ENCODE data around the gene EPG5. TPM values are rescaled to one million over a fixed set of nuclear protein-coding genes. Genes with fewer than 3 reads are reported as not detected.

The EPG5 gene
- total RNA-seq, 1 donor from 2014 or later: 23.3 TPM

GRCh38 chr18:45835057-45835636 is 132.0 kb downstream of the EPG5 start:
- no peaks in the 10 kb centered on the region for H3K9me3 Mint-ChIP-seq (ENCODE audit: low read depth)
- H3K27ac Mint-ChIP-seq (ENCODE audit: unreplicated experiment): no peak overlapping the region
- H3K36me3 Mint-ChIP-seq (ENCODE audit: low read depth): no peaks in the 10 kb centered on the region
- H3K4me1 Mint-ChIP-seq (ENCODE audit: low read depth): peaks cover 12% of the 10 kb centered on the region
- H3K27me3 Mint-ChIP-seq (ENCODE audit: low read depth): peaks cover 8% of the 10 kb centered on the region
- no peak for DNase-seq (ENCODE audit: low spot score)
- H3K4me3 Mint-ChIP-seq (ENCODE audit: unreplicated experiment): no peak overlapping the region
- TF ChIP-seq CTCF (IDR thresholded peaks at IDR 0.05): no peak

- Mint-ChIP-seq H3K4me1 (ENCODE audit: low read depth) (peaks cover 11% of the 10 kb centered on the region), H3K9me3 (ENCODE audit: low read depth) (no peaks in the 10 kb centered on the region), H3K27ac (ENCODE audit: unreplicated experiment) (no peak overlapping the region), H3K27me3 (ENCODE audit: low read depth) (peaks cover 8% of the 10 kb centered on the region), H3K36me3 (ENCODE audit: low read depth) (no peaks in the 10 kb centered on the region), H3K4me3 (ENCODE audit: unreplicated experiment) (no peak overlapping the region)
- TF ChIP-seq CTCF (IDR thresholded peaks at IDR 0.05): no peak
- no peak for DNase-seq (ENCODE audit: low spot score)
Measured at GRCh38 chr18:45834306-45834705, 132.8 kb downstream of the EPG5 start.

DNA sequence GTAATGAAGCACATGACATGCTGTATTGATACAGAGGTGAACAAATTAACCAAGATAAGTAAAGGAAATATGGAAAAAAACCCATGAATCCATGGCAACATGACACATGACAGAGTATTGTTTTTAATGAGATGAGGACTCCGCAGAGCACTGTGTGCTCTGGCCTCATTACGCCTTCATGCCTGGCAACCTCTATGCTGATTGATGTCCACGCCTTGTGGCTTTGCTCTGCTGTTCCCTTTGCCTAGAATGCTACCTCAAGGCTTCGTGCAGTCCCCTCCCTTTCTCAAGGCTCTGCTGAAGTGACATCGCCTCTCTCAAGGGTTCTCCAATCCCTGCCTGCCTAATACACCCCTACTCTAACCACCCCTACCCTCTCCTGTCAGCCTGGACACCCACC is 133.3 kb downstream of the EPG5 start:
- Mint-ChIP-seq H3K9me3 (ENCODE audit: low read depth) (no peaks in the 10 kb centered on the region), H3K27me3 (ENCODE audit: low read depth) (peaks cover 8% of the 10 kb centered on the region), H3K36me3 (ENCODE audit: low read depth) (no peaks in the 10 kb centered on the region), H3K27ac (ENCODE audit: unreplicated experiment) (no peak overlapping the region), H3K4me3 (ENCODE audit: unreplicated experiment) (no peak overlapping the region), H3K4me1 (ENCODE audit: low read depth) (peaks cover 13% of the 10 kb centered on the region)
- no peak for TF ChIP-seq CTCF (IDR thresholded peaks at IDR 0.05)
- DNase-seq (ENCODE audit: low spot score): no peak

DNA sequence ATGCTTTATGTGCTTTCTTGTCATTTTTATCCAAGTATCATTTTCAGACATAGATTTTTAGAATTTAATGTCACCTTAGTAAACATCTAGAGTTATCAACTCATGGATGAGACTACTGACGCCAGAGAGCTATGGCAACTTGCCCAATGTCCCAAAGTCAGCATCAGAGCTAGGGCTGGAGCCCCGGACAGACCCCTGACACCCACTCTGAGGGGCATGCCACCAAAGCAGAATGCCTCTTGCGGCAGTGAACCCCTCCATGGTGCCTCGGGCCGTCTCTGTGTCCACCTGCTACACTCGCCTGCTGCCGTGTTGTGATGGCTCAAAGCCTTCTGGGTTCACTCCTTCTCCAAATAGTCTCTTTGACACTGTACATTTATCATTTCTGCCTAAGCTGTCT is 136.2 kb downstream of the EPG5 start:
- Mint-ChIP-seq H3K4me1 (ENCODE audit: low read depth) (peaks cover 24% of the 10 kb centered on the region), H3K27ac (ENCODE audit: unreplicated experiment) (no peak overlapping the region), H3K27me3 (ENCODE audit: low read depth) (peaks cover 2% of the 10 kb centered on the region), H3K36me3 (ENCODE audit: low read depth) (no peaks in the 10 kb centered on the region), H3K4me3 (ENCODE audit: unreplicated experiment) (no peak overlapping the region), H3K9me3 (ENCODE audit: low read depth) (no peaks in the 10 kb centered on the region)
- no peak for TF ChIP-seq CTCF (IDR thresholded peaks at IDR 0.05)
- DNase-seq (ENCODE audit: low spot score): peak; percentile 68

- Mint-ChIP-seq H3K27ac (ENCODE audit: unreplicated experiment) (no peak overlapping the region), H3K36me3 (ENCODE audit: low read depth) (no peaks in the 10 kb centered on the region), H3K27me3 (ENCODE audit: low read depth) (no peaks in the 10 kb centered on the region), H3K4me1 (ENCODE audit: low read depth) (peaks cover 24% of the 10 kb centered on the region), H3K4me3 (ENCODE audit: unreplicated experiment) (no peak overlapping the region), H3K9me3 (ENCODE audit: low read depth) (no peaks in the 10 kb centered on the region)
- DNase-seq (ENCODE audit: low spot score): no peak
- no peak for TF ChIP-seq CTCF (IDR thresholded peaks at IDR 0.05)
Measured at GRCh38 chr18:45829855-45830254, 137.3 kb downstream of the EPG5 start.

Data from chondrocyte (in vitro differentiated cells).